GM18861 (cell line): ENCODE measurements around the gene CYP39A1.

ENCODE experiments used
- ATAC-seq: cut with Tn5 transposase; IDR thresholded peaks from one replicate; pipeline ENCODE4 v1.9.1; 2021; ENCODE audit not compliant: unreplicated experiment

The CYP39A1 gene, protein sequence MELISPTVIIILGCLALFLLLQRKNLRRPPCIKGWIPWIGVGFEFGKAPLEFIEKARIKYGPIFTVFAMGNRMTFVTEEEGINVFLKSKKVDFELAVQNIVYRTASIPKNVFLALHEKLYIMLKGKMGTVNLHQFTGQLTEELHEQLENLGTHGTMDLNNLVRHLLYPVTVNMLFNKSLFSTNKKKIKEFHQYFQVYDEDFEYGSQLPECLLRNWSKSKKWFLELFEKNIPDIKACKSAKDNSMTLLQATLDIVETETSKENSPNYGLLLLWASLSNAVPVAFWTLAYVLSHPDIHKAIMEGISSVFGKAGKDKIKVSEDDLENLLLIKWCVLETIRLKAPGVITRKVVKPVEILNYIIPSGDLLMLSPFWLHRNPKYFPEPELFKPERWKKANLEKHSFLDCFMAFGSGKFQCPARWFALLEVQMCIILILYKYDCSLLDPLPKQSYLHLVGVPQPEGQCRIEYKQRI

DNA sequence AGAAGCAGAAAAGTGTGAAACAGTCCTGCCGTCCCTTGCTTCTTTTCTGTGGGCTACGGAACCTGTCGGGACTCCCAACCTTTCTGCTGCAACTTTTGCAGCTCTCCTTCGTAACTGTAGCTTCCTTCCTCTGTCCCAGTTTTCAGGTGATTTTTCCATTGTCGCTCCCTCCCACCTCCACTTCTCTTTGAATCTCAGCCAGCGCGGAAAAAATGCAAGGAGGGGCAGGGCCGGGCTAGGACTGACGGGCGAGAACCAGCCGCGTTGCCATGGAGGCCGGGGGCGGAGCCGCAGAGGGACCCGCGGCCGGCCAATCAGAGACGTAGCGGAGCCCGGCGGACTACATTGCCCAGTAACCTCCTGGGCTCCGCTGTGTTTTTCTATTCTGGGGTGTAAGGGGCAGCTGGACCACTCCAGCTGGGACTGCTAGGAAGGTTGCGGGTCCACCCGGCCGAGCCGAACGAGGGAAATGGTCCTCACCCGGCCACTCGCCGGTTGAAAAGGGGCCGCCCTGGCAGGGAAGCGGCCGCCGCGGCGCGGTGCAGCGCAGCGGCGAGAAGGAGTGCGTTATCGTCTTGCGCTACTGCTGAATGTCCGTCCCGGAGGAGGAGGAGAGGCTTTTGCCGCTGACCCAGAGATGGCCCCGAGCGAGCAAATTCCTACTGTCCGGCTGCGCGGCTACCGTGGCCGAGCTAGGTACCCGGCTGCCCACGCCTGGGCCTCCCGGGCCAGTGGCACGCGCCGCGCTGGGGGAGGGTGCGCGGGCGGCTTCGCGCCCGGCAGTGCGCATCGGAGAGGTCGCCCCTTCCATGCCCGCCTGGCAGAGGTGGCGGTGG is at the start of gene CYP39A1, which contains the start of gene SLC25A27:
TSS of gene CYP39A1 (minus strand) at position 216 of the 836 bp plus-strand sequence. CDS start 236 bp downstream, outside the sequence.
TSS of gene SLC25A27 (plus strand) at position 373 of the 836 bp plus-strand sequence. CDS start at position 591, 218 bp downstream.
- ATAC-seq: peak; percentile 100

GRCh38 chr6:46699970-46700369 is 47.4 kb upstream of the CYP39A1 start:
- ATAC-seq: no peak

DNA sequence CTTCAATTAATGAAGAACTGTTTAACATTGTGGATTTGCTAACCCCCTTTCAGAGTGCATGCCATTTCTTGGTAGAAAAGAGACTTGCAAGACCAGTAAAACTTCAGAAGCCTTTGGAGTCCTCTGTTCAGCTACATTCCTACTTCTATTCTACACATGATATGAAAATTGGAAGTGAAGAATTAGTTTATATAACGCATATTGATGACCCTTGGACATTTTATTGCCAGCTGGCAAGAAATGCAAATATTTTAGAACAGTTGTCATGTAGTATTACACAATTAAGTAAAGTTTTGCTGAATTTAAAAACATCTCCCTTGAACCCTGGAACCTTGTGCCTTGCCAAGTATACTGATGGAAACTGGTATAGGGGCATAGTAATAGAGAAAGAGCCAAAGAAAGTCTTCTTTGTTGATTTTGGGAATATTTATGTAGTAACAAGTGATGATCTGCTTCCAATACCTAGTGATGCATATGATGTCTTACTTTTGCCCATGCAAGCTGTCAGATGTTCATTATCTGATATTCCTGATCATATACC is 38.4 kb upstream of the CYP39A1 start:
- no peak for ATAC-seq

GRCh38 chr6:46690141-46690755 is 37.6 kb upstream of the CYP39A1 start:
- ATAC-seq: no peak

DNA sequence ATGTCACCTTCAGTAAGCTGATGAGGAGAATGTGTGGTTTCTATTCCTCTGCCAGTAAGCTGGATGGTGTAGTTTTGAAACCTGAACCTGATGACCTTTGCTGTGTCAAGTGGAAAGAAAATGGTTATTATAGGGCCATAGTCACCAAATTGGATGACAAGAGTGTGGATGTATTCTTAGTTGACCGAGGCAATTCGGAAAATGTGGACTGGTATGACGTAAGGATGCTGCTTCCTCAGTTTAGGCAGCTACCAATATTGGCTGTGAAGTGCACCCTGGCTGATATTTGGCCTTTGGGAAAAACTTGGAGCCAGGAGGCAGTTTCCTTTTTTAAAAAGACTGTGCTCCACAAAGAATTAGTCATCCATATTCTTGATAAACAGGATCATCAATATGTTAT is 37.0 kb upstream of the CYP39A1 start:
- ATAC-seq: no peak

DNA sequence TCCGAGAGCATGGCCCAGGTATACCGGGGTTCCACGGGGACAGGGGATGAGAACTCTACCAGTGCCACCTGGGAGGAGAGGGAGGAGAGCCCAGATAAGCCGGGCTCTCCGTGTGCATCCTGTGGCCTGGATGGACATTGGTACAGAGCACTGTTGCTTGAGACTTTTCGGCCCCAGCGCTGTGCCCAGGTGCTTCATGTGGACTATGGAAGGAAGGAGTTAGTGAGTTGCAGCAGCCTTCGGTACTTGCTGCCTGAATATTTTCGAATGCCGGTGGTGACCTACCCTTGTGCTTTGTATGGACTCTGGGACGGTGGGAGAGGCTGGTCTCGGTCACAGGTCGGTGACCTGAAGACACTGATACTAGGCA is 36.3 kb upstream of the CYP39A1 start:
- no peak for ATAC-seq

GRCh38 chr6:46688117-46688965 is 35.7 kb upstream of the CYP39A1 start:
- ATAC-seq: no peak

DNA sequence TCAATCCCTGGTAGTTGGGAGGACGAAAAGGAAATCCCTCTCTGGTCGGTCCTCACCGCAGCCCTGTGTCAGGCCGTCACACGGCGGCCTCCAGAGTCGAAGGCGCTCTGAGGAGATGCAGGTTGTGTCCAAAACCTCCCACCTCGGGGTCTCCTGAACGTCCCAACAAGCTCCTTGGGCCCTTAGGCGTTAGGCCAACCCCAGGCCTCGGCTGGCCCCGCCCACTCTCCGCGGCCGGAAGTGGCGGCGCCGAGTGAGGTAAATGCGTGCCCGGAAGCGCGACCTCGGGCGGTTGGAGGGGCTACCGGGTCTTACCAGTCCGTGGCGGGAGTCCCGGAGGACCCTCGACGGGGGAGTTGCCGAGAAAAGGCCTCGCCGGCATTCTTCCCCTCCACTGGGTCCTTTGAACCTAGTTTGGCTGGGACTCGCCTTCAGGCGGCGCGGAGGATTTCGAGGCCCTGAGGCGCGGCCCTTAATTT is 35.0 kb upstream of the CYP39A1 start, which contains the start of gene TDRD6:
TSS of gene TDRD6 (plus strand) at position 267 of the 479 bp plus-strand sequence. CDS start 244 bp downstream, outside the sequence.
- no peak for ATAC-seq

DNA sequence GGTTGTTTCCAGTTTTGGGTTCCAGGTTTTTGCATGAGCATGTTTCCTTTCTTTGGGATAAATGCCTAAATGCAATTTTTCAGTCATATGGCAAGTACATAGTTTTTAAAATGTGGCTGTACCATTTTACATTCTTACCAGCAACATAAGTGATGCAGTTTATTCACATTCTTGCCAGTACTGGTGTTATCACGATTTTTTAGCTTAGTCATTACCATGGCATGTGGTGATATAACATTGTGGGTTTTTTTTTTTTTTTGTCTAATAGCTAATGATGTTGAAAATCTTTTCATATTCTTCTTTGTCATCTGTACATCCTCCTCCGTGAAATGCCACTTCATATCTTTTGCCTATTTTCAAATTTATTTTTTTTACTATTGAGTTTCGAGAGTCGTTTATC is 32.2 kb upstream of the CYP39A1 start:
- ATAC-seq: no peak

DNA sequence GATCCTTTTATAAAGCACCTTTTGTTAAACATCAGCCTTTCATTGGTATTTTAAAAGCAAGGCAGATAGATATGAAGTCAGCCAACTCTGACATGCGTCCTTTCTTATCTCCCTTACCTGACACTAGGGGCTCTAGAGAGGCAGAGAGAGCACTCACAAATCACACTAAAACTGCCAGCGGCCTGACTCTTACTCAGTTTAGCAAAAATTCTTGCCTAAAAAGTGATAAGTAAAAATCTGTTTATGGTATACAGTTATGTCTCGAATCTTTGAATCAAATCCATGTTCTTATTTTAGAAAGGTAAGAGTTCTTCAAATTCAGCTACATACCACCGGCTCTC is 24.7 kb upstream of the CYP39A1 start:
- no peak for ATAC-seq

DNA sequence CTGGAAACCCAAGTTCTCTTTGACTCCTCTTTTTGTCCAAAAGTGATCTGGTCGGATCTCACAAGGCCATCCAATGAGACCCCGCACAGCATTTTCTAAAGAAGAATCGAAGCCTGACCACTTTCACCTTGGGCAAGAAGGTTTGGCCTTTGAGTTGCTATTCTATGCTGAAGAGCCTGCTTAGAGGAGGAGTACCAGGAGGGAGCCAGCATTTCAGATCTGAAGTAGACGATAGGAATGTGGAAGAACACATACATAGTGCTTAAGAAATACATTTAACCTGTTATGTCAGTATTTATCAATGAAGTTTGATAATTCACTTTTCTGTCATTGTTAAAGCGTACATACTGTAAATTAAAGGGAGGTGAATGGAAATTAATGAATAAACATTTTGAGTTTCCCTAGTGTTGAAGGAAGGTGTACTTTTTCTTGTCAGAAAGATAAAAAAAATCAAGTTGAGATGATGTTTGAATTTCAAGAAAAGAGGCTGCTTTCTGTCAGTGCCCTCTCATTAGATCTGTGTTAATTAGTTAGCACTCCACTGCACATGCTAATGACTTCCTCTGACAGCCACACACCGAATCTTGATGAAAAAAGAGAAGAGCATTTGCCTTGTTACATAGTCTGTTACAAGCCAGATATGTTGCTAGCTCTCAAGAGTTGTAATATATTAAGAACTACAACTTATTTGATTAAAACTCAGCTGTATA is 24.1 kb upstream of the CYP39A1 start:
- ATAC-seq: no peak

DNA sequence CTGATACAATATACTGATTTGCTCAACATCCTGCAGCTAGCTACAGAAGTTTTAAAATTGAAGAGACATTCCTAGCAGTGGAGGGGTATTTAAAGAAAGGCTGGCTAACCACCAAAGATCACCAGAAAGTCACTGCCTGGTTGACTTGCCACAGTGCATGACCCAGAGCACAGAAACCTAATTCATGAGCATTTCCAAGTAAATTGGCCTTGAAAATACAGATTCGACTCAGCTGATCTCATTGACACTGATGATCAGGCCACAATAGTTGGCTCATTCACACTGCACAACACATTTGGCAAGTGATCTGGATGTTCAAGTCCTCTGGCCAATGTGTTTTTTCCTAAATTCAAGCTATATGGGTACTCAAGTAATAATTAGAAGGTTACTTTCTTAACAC is 21.8 kb upstream of the CYP39A1 start:
- ATAC-seq: no peak

DNA sequence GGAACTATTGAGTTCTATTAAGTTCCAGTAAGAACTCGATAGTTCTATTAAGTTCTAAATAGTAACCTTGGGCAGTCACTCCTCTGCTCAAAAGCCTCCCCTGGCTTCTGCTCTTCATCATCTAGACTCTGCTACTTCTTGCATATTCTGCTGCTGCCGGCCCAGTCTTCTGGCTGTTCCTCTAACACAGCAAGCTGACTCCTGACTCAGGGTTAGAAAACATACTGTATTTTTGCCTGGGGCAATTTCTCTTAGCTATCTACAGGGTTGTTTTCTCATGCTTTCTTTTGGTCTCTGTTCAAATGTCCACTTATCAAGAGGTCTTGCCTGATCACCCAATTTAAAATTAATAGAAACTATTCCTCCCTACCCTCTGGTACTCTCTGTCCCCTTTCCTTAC is 14.8 kb upstream of the CYP39A1 start:
- no peak for ATAC-seq

DNA sequence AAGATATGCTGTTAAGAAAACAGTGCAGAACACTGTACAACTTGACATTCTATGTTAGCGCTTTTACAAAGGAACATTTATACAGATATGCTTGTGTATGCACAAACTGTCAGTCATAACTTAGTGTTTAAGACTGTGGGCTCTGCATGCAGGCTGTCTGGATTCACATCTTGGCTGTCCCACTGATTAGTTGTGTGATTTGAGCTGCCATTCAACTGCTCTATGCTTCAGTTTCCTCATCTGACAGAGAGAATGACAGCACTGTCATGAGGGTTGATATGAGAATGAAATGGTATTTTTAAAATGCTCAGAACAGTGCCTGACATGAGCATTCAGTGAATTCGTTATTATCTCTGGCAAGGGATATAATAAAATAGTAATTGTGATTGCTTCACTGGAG is 8.9 kb upstream of the CYP39A1 start:
- ATAC-seq: no peak

DNA sequence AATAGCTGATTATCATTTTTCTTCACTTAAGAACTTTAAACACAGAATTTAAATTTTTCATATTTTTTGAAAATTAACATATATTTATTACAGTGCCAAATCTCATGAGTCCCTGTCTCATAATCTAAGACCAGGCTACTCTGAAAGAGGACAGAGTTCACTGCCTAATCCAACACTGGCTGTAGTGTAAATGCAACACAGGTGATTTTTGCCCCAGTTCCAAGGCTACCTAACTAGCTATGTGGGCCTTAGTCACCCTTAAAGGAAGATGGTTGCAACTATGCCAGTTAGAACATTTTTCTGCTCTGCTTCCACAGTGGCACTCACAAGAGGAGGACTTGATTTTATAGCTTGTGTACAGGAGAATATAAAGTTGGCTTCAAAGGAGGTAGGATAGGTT is 5.0 kb upstream of the CYP39A1 start:
- no peak for ATAC-seq

DNA sequence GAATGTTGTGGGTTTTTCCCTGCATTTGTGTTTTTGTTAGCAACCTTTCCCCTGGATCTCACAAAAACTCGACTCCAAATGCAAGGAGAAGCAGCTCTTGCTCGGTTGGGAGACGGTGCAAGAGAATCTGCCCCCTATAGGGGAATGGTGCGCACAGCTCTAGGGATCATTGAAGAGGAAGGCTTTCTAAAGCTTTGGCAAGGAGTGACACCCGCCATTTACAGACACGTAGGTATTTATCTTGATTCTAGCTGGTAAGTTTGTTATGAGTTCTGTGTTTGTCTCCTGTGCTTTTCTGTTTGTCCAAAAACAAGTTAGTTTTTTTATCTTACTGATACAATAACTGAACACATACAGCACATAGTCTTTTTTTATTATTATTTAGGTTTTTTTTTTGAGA is 3.2 kb upstream of the CYP39A1 start:
- no peak for ATAC-seq

GRCh38 chr6:46653439-46654195 is 999 bp upstream of the CYP39A1 start:
- no peak for ATAC-seq

DNA sequence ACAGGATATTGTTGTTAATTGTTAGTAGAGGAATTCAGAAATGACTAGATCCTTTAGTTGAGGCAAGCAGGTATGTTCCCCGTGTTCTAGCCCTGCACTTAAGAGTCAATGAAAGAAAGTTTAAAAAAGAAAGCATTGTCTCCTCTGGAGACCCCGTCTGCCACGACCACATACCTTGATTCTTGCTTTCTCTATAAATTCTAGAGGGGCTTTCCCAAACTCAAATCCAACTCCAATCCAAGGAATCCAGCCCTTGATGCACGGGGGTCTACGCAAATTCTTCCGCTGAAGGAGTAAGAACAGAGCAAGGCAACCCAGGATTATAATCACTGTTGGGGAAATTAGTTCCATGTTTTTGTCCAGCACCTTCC is 401 bp downstream of the CYP39A1 start:
- ATAC-seq: no peak

GRCh38 chr6:46651816-46652215 is 802 bp downstream of the CYP39A1 start:
- no peak for ATAC-seq
